PC-3 (cell line): ENCODE results near the gene TRRAP. TPM values are rescaled to one million over a fixed set of nuclear protein-coding genes. Genes with fewer than 3 reads are reported as not detected.

Experiments
- ATAC-seq: fragments of 200-7000 bp; cut with Tn5 transposase; 2 replicates; pipeline ENCODE4 v1.9.1; 2020; ENCODE audit warnings: mild to moderate bottlenecking, moderate library complexity
- BruUV-seq: library from RNA; stranded (reverse); fragments of 400-500 nt; replicated peaks from 2 replicates; lab custom pipeline; 2021; lab: Mats Ljungman, UMichigan
- CTCF ChIA-PET: fragments of 300-600 bp; sonication (Branson Sonifier 250); formaldehyde crosslinking; loops from one replicate; lab custom pipeline; 2022; ENCODE audit warnings: antibody characterized with exemption; lab: Charles Lee
- POLR2A ChIA-PET: fragments of 300-600 bp; sonication (Branson Sonifier 250); formaldehyde crosslinking; loops from one replicate; lab custom pipeline; 2022; ENCODE audit warnings: antibody characterized with exemption; ENCODE audit not compliant: unreplicated experiment; lab: Charles Lee
- DNase-seq: peaks from one replicate; pipeline ENCODE4 v3.0.0-alpha.2; 2015
- H2AFZ ChIP-seq: fragments of 300-600 bp; sonication (generic); 2 replicates; pipeline ENCODE4 v1.6.0; 2016; ENCODE audit warnings: antibody characterized with exemption, low read length
- H3F3A ChIP-seq: fragments of 300-600 bp; sonication (generic); one replicate; pipeline ENCODE4 v1.6.0; 2017; ENCODE audit warnings: antibody characterized with exemption, low read length, control low read depth, mild to moderate bottlenecking; ENCODE audit not compliant: unreplicated experiment
- H3K27ac ChIP-seq: fragments of 300-600 bp; sonication (generic); 2 replicates; pipeline ENCODE4 v1.5.1; 2016; ENCODE audit warnings: mild to moderate bottlenecking, low read length
- H3K27me3 ChIP-seq: fragments of 300-600 bp; sonication (generic); 2 replicates; pipeline ENCODE4 v1.6.1; 2016; ENCODE audit warnings: low read length, mixed read lengths
- H3K36me3 ChIP-seq: fragments of 300-600 bp; sonication (generic); 2 replicates; pipeline ENCODE4 v1.6.1; 2016; ENCODE audit warnings: low read depth, mixed run types, low read length, mixed read lengths
- H3K4me1 ChIP-seq: fragments of 300-600 bp; sonication (generic); 2 replicates; pipeline ENCODE4 v1.5.1; 2016; ENCODE audit warnings: low read length; ENCODE audit not compliant: insufficient read depth
- H3K4me2 ChIP-seq: fragments of 300-600 bp; sonication (generic); 2 replicates; pipeline ENCODE4 v1.6.0; 2016; ENCODE audit warnings: low read length
- H3K4me3 ChIP-seq: fragments of 300-600 bp; sonication (generic); 2 replicates; pipeline ENCODE4 v1.5.1; 2016; ENCODE audit warnings: mild to moderate bottlenecking, low read length, mixed read lengths
- H3K79me2 ChIP-seq: fragments of 300-600 bp; sonication (generic); 2 replicates; pipeline ENCODE4 v1.6.1; 2017; ENCODE audit warnings: low read length, mixed read lengths
- H3K9ac ChIP-seq: fragments of 300-600 bp; sonication (generic); 2 replicates; pipeline ENCODE4 v1.6.0; 2016; ENCODE audit warnings: mild to moderate bottlenecking, low read length
- H3K9me2 ChIP-seq: fragments of 300-600 bp; sonication (generic); replicated peaks from 2 replicates; pipeline ENCODE4 v1.6.1; 2016; ENCODE audit warnings: mixed run types, low read length, mixed read lengths
- H3K9me3 ChIP-seq: fragments of 300-600 bp; sonication (generic); 2 replicates; pipeline ENCODE4 v1.6.1; 2016; ENCODE audit warnings: low read length, mixed read lengths
- H4K20me1 ChIP-seq: fragments of 300-600 bp; sonication (generic); 2 replicates; pipeline ENCODE4 v1.6.1; 2016; ENCODE audit warnings: low read length, mixed read lengths
- CTCF ChIP-seq: fragments of 300-600 bp; sonication (generic); conservative IDR thresholded peaks from 2 replicates; pipeline ENCODE4 v1.5.1; 2017; ENCODE audit warnings: antibody characterized with exemption, low read depth, mild to moderate bottlenecking, low read length
- EZH2 ChIP-seq: fragments of 300-600 bp; sonication (generic); IDR thresholded peaks from one replicate; pipeline ENCODE4 v1.6.1; 2017; ENCODE audit warnings: antibody characterized with exemption, mild to moderate bottlenecking, low read length; ENCODE audit not compliant: unreplicated experiment
- EZH2phosphoT487 ChIP-seq: fragments of 300-600 bp; sonication (generic); IDR thresholded peaks from 2 replicates; pipeline ENCODE4 v1.6.1; 2018; ENCODE audit warnings: mild to moderate bottlenecking, antibody characterized with exemption, low read length, borderline replicate concordance
- intact Hi-C: fragments of 100-400 bp; cut with micrococcal nuclease; formaldehyde crosslinking; loops from 2 replicates; pipeline ENCODE4 v1.9.0; 2023
- total RNA-seq: library from RNA; depleted of rRNA; stranded (reverse); fragments of >200 nt; gene quantifications from 2 replicates; pipeline ENCODE4 v1.2.3, GENCODE V29; 2014

TRRAP gene
- total RNA-seq, 1 experiment from 2014 or later, result 17.7 TPM

GRCh38 chr7:98991141-98991540 lies 112.8 kb downstream of the TRRAP start:
- no peaks in the 10 kb centered on the region for H3F3A ChIP-seq
- H4K20me1 ChIP-seq, result no peaks in the 10 kb centered on the region
- H3K9ac ChIP-seq, result no peak overlapping the region
- no peaks in the 10 kb centered on the region for H3K4me1 ChIP-seq
- BruUV-seq, result no TSS peak
- no peaks in the 10 kb centered on the region for H3K9me3 ChIP-seq
- DNase-seq (no peak), ATAC-seq (no peak)
- H3K4me2 ChIP-seq, result no peak overlapping the region
- TF ChIP-seq EZH2 (no peak), CTCF (no peak)
- H3K79me2 ChIP-seq, result no peaks in the 10 kb centered on the region
- no peak overlapping the region for H3K4me3 ChIP-seq
- H3K27me3 ChIP-seq, result no peaks in the 10 kb centered on the region
- ChIA-PET CTCF (no interaction called here), POLR2A (no interaction called here)
- peaks cover 49% of the 10 kb centered on the region for H3K36me3 ChIP-seq
- no peak overlapping the region for H3K27ac ChIP-seq
- no peaks in the 10 kb centered on the region for H3K9me2 ChIP-seq
- no peak overlapping the region for H2AFZ ChIP-seq
- intact Hi-C loops, result no loop called here

DNA sequence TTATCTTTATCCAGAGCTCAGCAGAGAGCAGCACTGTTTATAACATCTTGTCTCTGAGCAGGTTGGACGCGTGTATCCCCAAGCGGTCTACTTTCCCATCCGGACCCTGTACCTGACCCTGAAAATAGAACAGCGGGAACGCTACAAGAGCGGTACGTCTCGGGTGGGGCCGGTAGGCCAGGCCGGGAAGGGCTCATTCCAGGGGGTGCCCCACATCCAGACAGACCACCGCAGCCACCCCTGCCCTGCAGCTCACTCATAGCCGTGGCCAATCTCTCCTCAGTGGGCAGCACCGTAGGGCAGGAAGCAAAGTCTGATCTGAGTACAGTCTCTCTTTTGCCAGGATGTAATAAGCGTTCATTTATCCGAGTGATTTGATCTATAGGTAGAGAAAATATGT lies 113.7 kb downstream of the TRRAP start:
- Histone ChIP-seq H2AFZ (no peak overlapping the region), H3K4me3 (no peak overlapping the region), H3K27ac (no peak overlapping the region), H3K9ac (no peak overlapping the region), H3K27me3 (no peaks in the 10 kb centered on the region), H3K4me1 (no peaks in the 10 kb centered on the region), H3K79me2 (no peaks in the 10 kb centered on the region), H3K36me3 (peaks cover 44% of the 10 kb centered on the region; the same call in 1 of the 2 replicates), H3K9me2 (no peaks in the 10 kb centered on the region), H4K20me1 (no peaks in the 10 kb centered on the region), H3F3A (no peaks in the 10 kb centered on the region), H3K4me2 (no peak overlapping the region), H3K9me3 (no peaks in the 10 kb centered on the region)
- ChIA-PET CTCF (no interaction called here), POLR2A (no interaction called here)
- intact Hi-C loops, result no loop called here
- BruUV-seq, result no TSS peak
- TF ChIP-seq CTCF, result no peak
- TF ChIP-seq EZH2phosphoT487, result no peak
- no peak for TF ChIP-seq EZH2
- no peak for DNase-seq
- ATAC-seq, result no peak

DNA sequence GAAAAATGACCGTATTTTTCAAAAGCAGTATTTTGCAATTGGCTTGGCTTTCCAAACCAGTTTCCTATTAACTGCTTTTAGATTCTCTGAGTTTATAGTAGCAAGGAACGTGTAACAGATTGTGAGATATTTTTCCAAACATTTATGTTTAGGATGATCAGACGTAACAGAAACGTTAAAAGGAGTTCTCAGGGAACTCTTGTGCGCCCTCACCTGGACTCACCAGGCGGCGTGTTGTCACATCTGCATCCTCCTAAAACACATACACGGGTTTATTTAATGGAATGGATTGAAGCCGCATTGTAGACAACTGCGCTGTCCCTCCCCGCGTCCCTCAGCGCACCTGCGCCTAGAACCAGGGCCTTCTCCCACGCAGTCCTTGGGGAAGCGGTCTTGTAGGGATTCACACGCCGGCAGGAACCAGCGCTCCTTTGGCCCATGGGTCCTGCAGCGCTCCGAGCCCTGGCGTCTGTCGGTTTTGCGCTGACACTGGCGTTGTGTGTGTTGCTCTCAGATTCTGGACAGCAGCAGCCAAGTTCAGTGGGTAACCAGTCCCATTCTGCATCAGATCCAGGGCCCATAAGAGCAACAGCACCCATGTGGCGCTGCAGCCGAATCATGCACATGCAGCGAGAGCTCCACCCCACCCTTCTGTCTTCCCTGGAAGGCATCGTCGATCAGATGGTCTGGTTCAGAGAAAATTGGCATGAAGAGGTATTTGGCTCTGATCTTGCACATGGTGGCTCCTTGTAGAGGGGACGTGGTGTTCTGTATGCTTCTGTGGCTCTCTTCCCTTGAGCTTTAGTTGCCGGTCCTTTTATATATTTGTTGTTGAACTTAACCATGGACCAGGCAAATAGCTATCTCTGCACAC lies 114.9 kb downstream of the TRRAP start:
- peaks cover 46% of the 10 kb centered on the region; the same call in 1 of the 2 replicates for H3K36me3 ChIP-seq
- intact Hi-C loops, result no loop called here
- CTCF ChIA-PET, result no interaction called here

More for the DNA sequence above, 114.9 kb downstream of the TRRAP start:
- no peak for DNase-seq
- no peaks in the 10 kb centered on the region for H3K9me3 ChIP-seq
- H4K20me1 ChIP-seq, result no peaks in the 10 kb centered on the region
- no peaks in the 10 kb centered on the region for H3K79me2 ChIP-seq
- H3K27me3 ChIP-seq, result no peaks in the 10 kb centered on the region
- no peaks in the 10 kb centered on the region for H3F3A ChIP-seq
- no peak overlapping the region for H3K4me3 ChIP-seq
- no peak overlapping the region for H2AFZ ChIP-seq
- TF ChIP-seq EZH2phosphoT487 (no peak), CTCF (peak; percentile 37)
- POLR2A ChIA-PET, result no interaction called here
- H3K9ac ChIP-seq, result no peak overlapping the region
- no TSS peak for BruUV-seq
- H3K4me1 ChIP-seq, result no peaks in the 10 kb centered on the region
- no peak for ATAC-seq
- H3K9me2 ChIP-seq, result no peaks in the 10 kb centered on the region
- no peak overlapping the region for H3K4me2 ChIP-seq
- H3K27ac ChIP-seq, result no peak overlapping the region
